Measurements from ENCODE around the gene POLR2E.

Gene POLR2E

GRCh38 chr19:1079566-1080111, 15.5 kb downstream of the POLR2E start:
- Histone ChIP-seq H3F3A (ENCODE audit: low read depth) (peaks cover 4% of the 10 kb centered on the region; the same call in 1 of the 2 replicates), H3K4me1 (ENCODE audit: insufficient read depth, low read length, poor library complexity, severe bottlenecking) (peaks cover 29% of the 10 kb centered on the region), H3K9me3 (ENCODE audit: insufficient read depth, low read depth, low read length) (no peaks in the 10 kb centered on the region), H3K9me2 (replicated peaks; ENCODE audit: low read depth, low read length) (no peaks in the 10 kb centered on the region), H3K4me2 (ENCODE audit: low read depth, low read length, poor library complexity, severe bottlenecking) (no peak overlapping the region), H3K9ac (ENCODE audit: low read depth, low read length, poor library complexity, severe bottlenecking) (no peak overlapping the region), H3K4me3 (ENCODE audit: low read length, poor library complexity, severe bottlenecking) (no peak overlapping the region), H3K27me3 (ENCODE audit: insufficient read depth, low read length, poor library complexity, severe bottlenecking) (no peaks in the 10 kb centered on the region), H2AFZ (ENCODE audit: low read length) (no peak overlapping the region), H4K20me1 (ENCODE audit: insufficient read depth, low read length, poor library complexity, severe bottlenecking) (peaks cover 6% of the 10 kb centered on the region), H3K79me2 (ENCODE audit: insufficient read depth, low read length) (peaks cover 6% of the 10 kb centered on the region), H3K36me3 (ENCODE audit: insufficient read depth, low read length) (peaks cover 27% of the 10 kb centered on the region; the same call in 1 of the 2 replicates)
- TF ChIP-seq CTCF (conservative IDR thresholded peaks at IDR 0.05; ENCODE audit: low read length) (no peak), EZH2phosphoT487 (IDR thresholded peaks at IDR 0.05; ENCODE audit: borderline replicate concordance) (no peak)

- H4K20me1 ChIP-seq (ENCODE audit: insufficient read depth, low read length, poor library complexity, severe bottlenecking): peaks cover 5% of the 10 kb centered on the region
- H3K4me1 ChIP-seq (ENCODE audit: insufficient read depth, low read length, poor library complexity, severe bottlenecking): peaks cover 37% of the 10 kb centered on the region
- peaks cover 16% of the 10 kb centered on the region; the same call in 1 of the 2 replicates for H3K36me3 ChIP-seq (ENCODE audit: insufficient read depth, low read length)
- peak overlapping the region; percentile 70 for H3K9ac ChIP-seq (ENCODE audit: low read depth, low read length, poor library complexity, severe bottlenecking)
- TF ChIP-seq EZH2phosphoT487 (IDR thresholded peaks at IDR 0.05; ENCODE audit: borderline replicate concordance) (no peak), CTCF (conservative IDR thresholded peaks at IDR 0.05; ENCODE audit: low read length) (no peak)
- no peaks in the 10 kb centered on the region for H3K9me3 ChIP-seq (ENCODE audit: insufficient read depth, low read depth, low read length)
- peak overlapping the region; percentile 79 for H3K4me2 ChIP-seq (ENCODE audit: low read depth, low read length, poor library complexity, severe bottlenecking)
- H3K9me2 ChIP-seq (replicated peaks; ENCODE audit: low read depth, low read length): no peaks in the 10 kb centered on the region
- H3F3A ChIP-seq (ENCODE audit: low read depth): peaks cover 4% of the 10 kb centered on the region; the same call in 1 of the 2 replicates
- H3K4me3 ChIP-seq (ENCODE audit: low read length, poor library complexity, severe bottlenecking): peak overlapping the region; percentile 74
- peaks cover 16% of the 10 kb centered on the region for H3K79me2 ChIP-seq (ENCODE audit: insufficient read depth, low read length)
- H3K27me3 ChIP-seq (ENCODE audit: insufficient read depth, low read length, poor library complexity, severe bottlenecking): no peaks in the 10 kb centered on the region
- no peak overlapping the region for H2AFZ ChIP-seq (ENCODE audit: low read length)
Observed at GRCh38 chr19:1076951-1077350, 18.2 kb downstream of the POLR2E start.

- peaks cover 17% of the 10 kb centered on the region for H3K79me2 ChIP-seq (ENCODE audit: insufficient read depth, low read length)
- TF ChIP-seq EZH2phosphoT487 (IDR thresholded peaks at IDR 0.05; ENCODE audit: borderline replicate concordance): no peak
- TF ChIP-seq CTCF (conservative IDR thresholded peaks at IDR 0.05; ENCODE audit: low read length): no peak
- H2AFZ ChIP-seq (ENCODE audit: low read length): no peak overlapping the region
- H3F3A ChIP-seq (ENCODE audit: low read depth): peaks cover 4% of the 10 kb centered on the region; the same call in 1 of the 2 replicates
- peak overlapping the region; percentile 79 for H3K4me2 ChIP-seq (ENCODE audit: low read depth, low read length, poor library complexity, severe bottlenecking)
- peak overlapping the region; percentile 61 for H3K9ac ChIP-seq (ENCODE audit: low read depth, low read length, poor library complexity, severe bottlenecking)
- peaks cover 15% of the 10 kb centered on the region; the same call in 1 of the 2 replicates for H3K36me3 ChIP-seq (ENCODE audit: insufficient read depth, low read length)
- peaks cover 5% of the 10 kb centered on the region for H4K20me1 ChIP-seq (ENCODE audit: insufficient read depth, low read length, poor library complexity, severe bottlenecking)
- no peak overlapping the region for H3K4me3 ChIP-seq (ENCODE audit: low read length, poor library complexity, severe bottlenecking)
- H3K27me3 ChIP-seq (ENCODE audit: insufficient read depth, low read length, poor library complexity, severe bottlenecking): no peaks in the 10 kb centered on the region
- no peaks in the 10 kb centered on the region for H3K9me3 ChIP-seq (ENCODE audit: insufficient read depth, low read depth, low read length)
- peaks cover 37% of the 10 kb centered on the region for H3K4me1 ChIP-seq (ENCODE audit: insufficient read depth, low read length, poor library complexity, severe bottlenecking)
- H3K9me2 ChIP-seq (replicated peaks; ENCODE audit: low read depth, low read length): no peaks in the 10 kb centered on the region
Observed at GRCh38 chr19:1076046-1076386, 19.2 kb downstream of the POLR2E start.

Data from Loucy (cell line).